HG03280 (cell line): ENCODE results near the gene ZNF70.

Experiments used
- ATAC-seq: cut with Tn5 transposase; IDR thresholded peaks from one replicate; pipeline ENCODE4 v1.9.1; 2021; ENCODE audit warnings: mild to moderate bottlenecking, moderate library complexity; ENCODE audit not compliant: unreplicated experiment

The ZNF70 gene

GRCh38 chr22:23720855-23721254 is 30.1 kb downstream of the ZNF70 start:
- ATAC-seq = no peak

- ATAC-seq = no peak
Measured at GRCh38 chr22:23718371-23719165, 32.3 kb downstream of the ZNF70 start.

DNA sequence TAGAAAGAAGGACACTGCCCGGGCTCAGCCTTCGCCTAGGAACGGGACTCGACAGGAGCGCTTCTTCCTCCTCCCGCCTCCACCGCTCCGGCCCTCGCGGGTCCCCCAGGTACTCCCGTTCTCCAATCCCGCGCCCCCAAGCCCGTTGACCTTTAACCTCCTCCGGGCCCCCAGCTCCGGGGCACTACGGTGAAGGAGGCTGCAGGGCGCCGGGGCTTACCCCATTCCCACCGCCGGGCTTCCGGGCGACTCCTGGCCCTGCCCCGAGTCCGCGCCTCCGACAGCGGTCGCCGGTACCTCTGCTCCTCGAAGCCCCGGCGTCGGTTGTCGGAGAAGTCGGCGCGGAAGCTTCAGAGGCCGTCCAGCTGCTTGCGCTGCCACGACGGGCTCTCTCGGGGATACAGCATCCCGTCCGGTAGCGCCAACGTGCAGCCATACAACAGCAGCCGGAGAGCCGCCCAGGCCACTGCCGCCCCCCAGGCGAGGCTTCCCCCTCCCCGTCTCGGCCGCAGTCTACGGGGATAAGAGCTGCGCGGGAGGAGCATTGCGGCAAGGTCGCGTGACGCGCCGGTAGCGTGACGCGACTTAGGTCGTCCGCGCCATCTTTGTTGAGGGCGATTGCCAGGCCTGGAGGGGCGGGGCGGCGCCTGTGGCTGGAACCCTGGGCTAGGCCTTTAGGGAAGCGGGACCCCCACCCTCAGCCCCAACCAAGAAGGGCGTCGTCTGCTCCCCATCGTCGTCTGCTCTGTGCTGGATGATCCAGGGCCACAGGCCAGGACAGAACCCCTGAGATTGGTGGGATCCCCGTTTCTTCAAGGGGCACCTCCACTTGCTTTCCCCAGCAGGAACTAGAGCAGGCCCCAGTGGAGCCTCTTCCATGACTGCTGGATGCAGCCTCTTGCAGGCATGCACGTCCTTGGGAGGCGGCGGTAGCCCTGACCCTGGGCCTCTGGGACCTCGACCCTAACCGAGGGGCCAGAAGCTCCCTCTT is 33.8 kb downstream of the ZNF70 start:
- peak; percentile 65 for ATAC-seq

GRCh38 chr22:23715806-23716375 is 35.0 kb downstream of the ZNF70 start:
- no peak for ATAC-seq

GRCh38 chr22:23714596-23715578 is 36.0 kb downstream of the ZNF70 start:
- no peak for ATAC-seq

DNA sequence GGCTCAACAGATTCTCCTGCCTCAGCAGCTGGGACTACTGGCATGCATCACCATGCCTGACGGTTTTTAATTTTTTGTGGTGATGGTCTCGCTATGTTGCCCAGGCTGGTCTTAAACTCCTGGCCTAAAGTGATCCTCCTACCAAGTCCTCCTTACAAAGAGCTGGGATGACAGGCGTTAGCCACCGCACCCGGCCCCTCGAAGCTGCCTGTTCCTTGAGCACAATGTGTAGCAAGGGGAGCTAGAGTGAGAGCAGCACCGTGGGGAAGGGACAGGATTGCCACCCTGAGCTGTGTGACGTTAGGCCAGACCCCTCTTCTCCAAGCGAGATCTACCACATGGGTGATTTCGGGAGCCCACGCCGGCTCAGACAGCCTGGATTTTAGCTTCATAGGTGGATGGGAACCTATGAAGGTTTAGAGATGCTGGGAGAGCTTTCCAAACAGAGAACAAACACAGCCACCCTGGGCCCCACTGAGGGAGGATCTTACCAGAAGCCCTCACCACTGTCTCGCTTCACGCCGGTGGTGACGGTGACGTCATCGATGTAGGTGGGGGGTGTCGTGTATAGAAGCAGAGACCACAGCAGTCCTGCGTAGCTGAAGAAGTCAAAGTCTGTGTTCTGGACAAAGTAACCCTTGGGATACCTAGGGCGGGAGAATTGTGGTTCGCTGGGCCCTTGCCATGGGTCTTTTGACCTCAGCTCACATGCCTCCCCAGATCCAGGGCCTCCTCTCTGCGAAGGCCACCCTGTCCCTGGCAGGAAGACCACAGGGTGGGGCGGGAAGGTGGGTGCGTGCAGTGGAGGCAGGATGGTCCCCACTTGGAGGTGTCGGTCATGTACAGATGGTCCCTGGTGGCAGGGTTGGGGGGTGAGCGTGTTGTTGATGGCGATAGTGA is 37.0 kb downstream of the ZNF70 start:
- no peak for ATAC-seq

- ATAC-seq = no peak
Measured at GRCh38 chr22:23712256-23712655, 38.7 kb downstream of the ZNF70 start.

GRCh38 chr22:23709107-23709506 is 41.8 kb downstream of the ZNF70 start:
- ATAC-seq = no peak

GRCh38 chr22:23708270-23708669 is 42.6 kb downstream of the ZNF70 start:
- no peak for ATAC-seq

DNA sequence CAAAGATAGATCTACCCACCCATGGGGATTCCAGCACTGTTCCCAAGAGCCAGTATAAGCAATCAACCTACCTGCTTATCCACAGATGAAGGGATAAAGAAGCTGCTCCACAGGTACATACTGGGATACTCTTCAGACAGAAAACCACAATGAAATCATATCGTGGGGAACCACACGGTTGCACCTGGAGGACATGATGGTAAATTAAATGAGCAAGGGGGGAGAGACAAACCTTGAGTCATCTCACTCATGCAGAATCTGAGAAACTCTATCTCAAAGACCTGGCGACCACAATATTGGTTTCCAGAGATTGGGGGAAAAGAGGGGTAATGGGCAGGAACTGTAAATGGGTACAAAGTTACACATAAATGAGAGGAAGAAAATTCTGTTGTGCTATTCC is 45.6 kb downstream of the ZNF70 start:
- ATAC-seq = no peak

DNA sequence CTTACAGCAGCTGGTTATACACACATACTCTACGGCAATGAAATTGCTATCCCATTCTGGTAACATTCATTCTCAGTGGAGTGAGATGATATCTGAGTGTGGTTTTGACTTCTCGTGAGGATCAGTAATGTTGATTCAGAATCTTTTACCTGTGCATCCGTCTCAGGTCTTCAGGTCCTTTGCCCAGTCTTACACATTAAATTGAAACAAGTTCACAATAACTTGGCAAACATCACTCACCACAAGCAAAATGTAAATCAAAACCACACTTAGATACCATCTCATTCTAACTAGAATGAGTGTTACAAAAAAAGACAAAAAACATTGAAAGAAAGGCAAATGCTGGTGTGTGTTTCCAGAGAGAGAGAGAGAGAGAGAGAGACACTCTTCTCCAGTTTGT is 46.1 kb downstream of the ZNF70 start:
- no peak for ATAC-seq

- ATAC-seq = no peak
Measured at GRCh38 chr22:23704062-23704461, 46.9 kb downstream of the ZNF70 start.

GRCh38 chr22:23700706-23701105 is 50.2 kb downstream of the ZNF70 start:
- ATAC-seq = no peak

GRCh38 chr22:23698673-23699235 is 52.2 kb downstream of the ZNF70 start:
- no peak for ATAC-seq

GRCh38 chr22:23698094-23698493 is 52.8 kb downstream of the ZNF70 start:
- no peak for ATAC-seq

GRCh38 chr22:23697031-23697970 is 53.6 kb downstream of the ZNF70 start:
- no peak for ATAC-seq

- ATAC-seq = peak; percentile 54
Measured at GRCh38 chr22:23696326-23696851, 54.5 kb downstream of the ZNF70 start.
